Stimulated activated CD8-positive, alpha-beta memory T cell treated with anti-CD3 and anti-CD28 coated beads, Interleukin-4, amount 100 ng/mL, for 4 hours (primary cell): ENCODE results near the gene OR7A17.

Experiments used
- DNase-seq, 2 donors: peaks; one replicate each; pipeline ENCODE4 v3.0.0-alpha.2; 2020; ENCODE audit warnings: low read depth in 2 of 2, low spot score in 1 of 2

Gene OR7A17

GRCh38 chr19:14886032-14886431 is at the start of gene OR7A17:
TSS of gene OR7A17 (minus strand) at chr19:14886132. CDS start at chr19:14881355, 4,777 bp downstream.
- no peak for DNase-seq

GRCh38 chr19:14933506-14933905 is 47.6 kb upstream of the OR7A17 start:
- no peak for DNase-seq

GRCh38 chr19:14916848-14917247 is 30.9 kb upstream of the OR7A17 start:
- no peak for DNase-seq

GRCh38 chr19:14915116-14915515 is 29.2 kb upstream of the OR7A17 start:
- DNase-seq: no peak

- DNase-seq: no peak
These were observed 20.8 kb upstream of the OR7A17 start for GRCh38 chr19:14906711-14907110.

- DNase-seq: no peak
These were observed 15.8 kb upstream of the OR7A17 start for GRCh38 chr19:14901675-14902260.

- DNase-seq: no peak
These were observed 4.9 kb upstream of the OR7A17 start for GRCh38 chr19:14890643-14891379.

- DNase-seq: no peak
These were observed 4.2 kb upstream of the OR7A17 start for GRCh38 chr19:14889994-14890642.

- no peak for DNase-seq
These were observed 14.2 kb downstream of the OR7A17 start for GRCh38 chr19:14871619-14872230.

GRCh38 chr19:14868497-14868896 is 17.4 kb downstream of the OR7A17 start:
- no peak for DNase-seq

- DNase-seq: no peak
These were observed 37.1 kb downstream of the OR7A17 start, which contains the start of gene OR7A10 for GRCh38 chr19:14848822-14849221. TSS of gene OR7A10 (minus strand) at chr19:14848922. CDS start at chr19:14841877, 7,045 bp downstream.

GRCh38 chr19:14843578-14843977 is 42.4 kb downstream of the OR7A17 start:
- DNase-seq: no peak

GRCh38 chr19:14843169-14843568 is 42.8 kb downstream of the OR7A17 start:
- no peak for DNase-seq

- no peak for DNase-seq
These were observed 45.7 kb downstream of the OR7A17 start for GRCh38 chr19:14840206-14840605.

GRCh38 chr19:14837391-14837790 is 48.5 kb downstream of the OR7A17 start:
- DNase-seq: no peak

- no peak for DNase-seq
These were observed 50.9 kb downstream of the OR7A17 start, which contains the start of the genes OR7A5 and OR7C1 for GRCh38 chr19:14835011-14835410. TSS of gene OR7A5 (minus strand) at chr19:14835185. CDS start at chr19:14828241, 6,944 bp downstream. TSS of gene OR7C1 (minus strand) at chr19:14835185. CDS start at chr19:14800136, 35,049 bp downstream.

- DNase-seq: no peak
These were observed 55.2 kb downstream of the OR7A17 start for GRCh38 chr19:14830702-14831101.
